Upper lobe of left lung (tissue), 6 donors: ENCODE results near the gene DNAAF8. TPM values are rescaled to one million over a fixed set of nuclear protein-coding genes. Genes with fewer than 3 reads are reported as not detected.

Experiments used
- ATAC-seq, 2 donors: fragments of 200-7000 bp; cut with Tn5 transposase; one replicate each; pipeline ENCODE4 v1.9.1; 2022; ENCODE audit warnings: mild to moderate bottlenecking in 2 of 2, moderate library complexity in 2 of 2; ENCODE audit not compliant: low FRiP score in 2 of 2
- DNase-seq, 2 donors: peaks; one replicate each; pipeline ENCODE4 v3.0.0-alpha.2; 2019 to 2020
- H3K27ac ChIP-seq, 4 donors: fragments of 200-600 bp; sonication (generic); one replicate each; pipeline ENCODE4 v1.5.1; 2016 to 2019
- H3K27me3 ChIP-seq, 4 donors: fragments of 200-600 bp; sonication (generic); one replicate each; pipeline ENCODE4 v1.5.1; 2017 to 2019
- H3K36me3 ChIP-seq, 4 donors: fragments of 200-600 bp; sonication (generic); one replicate each; pipeline ENCODE4 v1.5.1; 2016 to 2019
- H3K4me1 ChIP-seq, 4 donors: fragments of 200-600 bp; sonication (generic); one replicate each; pipeline ENCODE4 v1.5.1; 2018 to 2019
- H3K4me3 ChIP-seq, 4 donors: fragments of 200-600 bp; sonication (generic); one replicate each; pipeline ENCODE4 v1.5.1; 2017 to 2019; ENCODE audit warnings: mild to moderate bottlenecking in 2 of 4, moderate library complexity in 1 of 4
- H3K9me3 ChIP-seq, 4 donors: fragments of 200-600 bp; sonication (generic); one replicate each; pipeline ENCODE4 v1.5.1; 2018 to 2019
- EP300 ChIP-seq, 4 donors: sonication (generic); formaldehyde crosslinking; IDR thresholded peaks; one replicate each; pipeline ENCODE4 v1.5.1; 2017; ENCODE audit warnings: antibody characterized with exemption in 4 of 4, control low read depth in 2 of 4
- POLR2A ChIP-seq, 4 donors: fragments of 450-650 bp; IDR thresholded peaks; one replicate each; pipeline ENCODE4 v1.5.1; 2016 to 2017; ENCODE audit warnings: antibody characterized with exemption in 4 of 4, mild to moderate bottlenecking in 2 of 4
- POLR2AphosphoS5 ChIP-seq, 2 donors: sonication (generic); formaldehyde crosslinking; IDR thresholded peaks; one replicate each; pipeline ENCODE4 v1.5.1; 2017; ENCODE audit warnings: antibody characterized with exemption in 2 of 2
- WGBS, 2 donors: methylation state at CpG; one replicate each; pipeline ENCODE4 v1.1.5; 2017 to 2018; 5-methylcytosine and 5-hydroxymethylcytosine counted together
- total RNA-seq, 6 donors: library from RNA; depleted of rRNA in 4 of 6; stranded (reverse); fragments of >200 nt in 4 of 6; gene quantifications; one replicate each; pipeline versions ENCODE4 v1.1.0 to v1.2.1, GENCODE V29; 2016 to 2021
- TF ChIP-seq, protein P1 (sequence below), 6 experiments: fragments of 450-650 bp in 4 of 6; fragments of 200-600 bp in 2 of 6; sonication (generic) in 2 of 6; IDR thresholded peaks; one replicate each; pipeline ENCODE4 v1.5.1; 2016 to 2019; ENCODE audit warnings: antibody characterized with exemption in 6 of 6
- donor health status: DM: no; HTN: no; CAD: no; lungs with moderate emphysema.
- donor health status: DM: no; HTN: yes; CAD: no; lungs with severe emphysema.

The DNAAF8 gene
- total RNA-seq, 6 donors from 2014 or later = 1.6 to 19.1 (median 4.3) TPM

DNA sequence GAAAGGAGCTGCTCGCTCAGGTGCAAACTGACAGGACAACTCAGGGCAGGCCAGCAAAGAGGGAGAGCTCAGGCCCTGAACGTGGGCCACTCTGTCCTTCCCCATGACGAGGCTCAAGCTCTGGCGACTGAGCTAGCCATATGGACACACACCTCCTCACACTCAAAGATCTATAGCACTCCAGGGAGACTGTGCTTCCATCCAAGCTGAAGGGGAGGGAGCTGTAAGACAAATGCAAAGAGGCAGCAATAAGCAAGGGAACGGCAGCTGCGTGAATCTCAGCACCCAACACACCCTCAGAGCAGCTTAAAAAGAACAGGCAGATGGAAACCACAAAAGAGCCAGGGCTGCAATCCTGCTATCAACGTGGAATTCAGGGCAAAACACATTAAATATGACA is 27.5 kb upstream of the DNAAF8 start:
- DNase-seq (no peak), ATAC-seq (no peak)
- TF ChIP-seq POLR2A (IDR thresholded peaks at IDR 0.05) (no peak), POLR2AphosphoS5 (IDR thresholded peaks at IDR 0.05) (no peak), EP300 (IDR thresholded peaks at IDR 0.05) (no peak)
- TF ChIP-seq, protein P1, sequence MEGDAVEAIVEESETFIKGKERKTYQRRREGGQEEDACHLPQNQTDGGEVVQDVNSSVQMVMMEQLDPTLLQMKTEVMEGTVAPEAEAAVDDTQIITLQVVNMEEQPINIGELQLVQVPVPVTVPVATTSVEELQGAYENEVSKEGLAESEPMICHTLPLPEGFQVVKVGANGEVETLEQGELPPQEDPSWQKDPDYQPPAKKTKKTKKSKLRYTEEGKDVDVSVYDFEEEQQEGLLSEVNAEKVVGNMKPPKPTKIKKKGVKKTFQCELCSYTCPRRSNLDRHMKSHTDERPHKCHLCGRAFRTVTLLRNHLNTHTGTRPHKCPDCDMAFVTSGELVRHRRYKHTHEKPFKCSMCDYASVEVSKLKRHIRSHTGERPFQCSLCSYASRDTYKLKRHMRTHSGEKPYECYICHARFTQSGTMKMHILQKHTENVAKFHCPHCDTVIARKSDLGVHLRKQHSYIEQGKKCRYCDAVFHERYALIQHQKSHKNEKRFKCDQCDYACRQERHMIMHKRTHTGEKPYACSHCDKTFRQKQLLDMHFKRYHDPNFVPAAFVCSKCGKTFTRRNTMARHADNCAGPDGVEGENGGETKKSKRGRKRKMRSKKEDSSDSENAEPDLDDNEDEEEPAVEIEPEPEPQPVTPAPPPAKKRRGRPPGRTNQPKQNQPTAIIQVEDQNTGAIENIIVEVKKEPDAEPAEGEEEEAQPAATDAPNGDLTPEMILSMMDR (IDR thresholded peaks at IDR 0.05) = no peak
- Histone ChIP-seq H3K4me3 (no peak overlapping the region), H3K9me3 (no peaks in the 10 kb centered on the region), H3K27me3 (no peaks in the 10 kb centered on the region), H3K27ac (no peak overlapping the region), H3K4me1 (no peaks in the 10 kb centered on the region), H3K36me3 (peaks cover 0 to 70% (median 38%) of the 10 kb centered on the region in 4 donors)
- WGBS, 2 donors = 92 to 93% methylated on average over 6 to 7 of the region's 7 CpGs

DNA sequence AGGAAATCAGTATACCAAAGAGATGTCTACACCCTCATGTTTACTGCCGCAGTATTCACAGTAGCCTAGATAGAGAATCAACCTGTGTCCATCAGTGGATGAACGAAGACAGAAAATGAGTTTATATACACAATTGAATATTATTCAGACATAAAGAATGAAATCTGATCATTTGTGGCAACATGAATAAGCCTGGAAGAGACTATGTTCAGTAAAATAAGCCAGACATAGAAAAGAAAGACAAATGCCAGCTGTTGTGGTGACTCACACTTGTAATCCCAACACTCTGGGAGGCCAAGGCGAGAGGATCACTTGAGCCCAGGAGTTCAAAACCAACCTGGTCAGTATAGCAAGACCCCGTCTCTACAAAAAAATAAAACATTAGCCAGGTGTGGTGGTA is 24.9 kb upstream of the DNAAF8 start:
- peaks cover 0 to 73% (median 38%) of the 10 kb centered on the region in 4 donors for H3K36me3 ChIP-seq
- TF ChIP-seq POLR2A (IDR thresholded peaks at IDR 0.05) = no peak
- TF ChIP-seq POLR2AphosphoS5 (IDR thresholded peaks at IDR 0.05) = no peak
- TF ChIP-seq, protein P1 (IDR thresholded peaks at IDR 0.05) = no peak

DNA sequence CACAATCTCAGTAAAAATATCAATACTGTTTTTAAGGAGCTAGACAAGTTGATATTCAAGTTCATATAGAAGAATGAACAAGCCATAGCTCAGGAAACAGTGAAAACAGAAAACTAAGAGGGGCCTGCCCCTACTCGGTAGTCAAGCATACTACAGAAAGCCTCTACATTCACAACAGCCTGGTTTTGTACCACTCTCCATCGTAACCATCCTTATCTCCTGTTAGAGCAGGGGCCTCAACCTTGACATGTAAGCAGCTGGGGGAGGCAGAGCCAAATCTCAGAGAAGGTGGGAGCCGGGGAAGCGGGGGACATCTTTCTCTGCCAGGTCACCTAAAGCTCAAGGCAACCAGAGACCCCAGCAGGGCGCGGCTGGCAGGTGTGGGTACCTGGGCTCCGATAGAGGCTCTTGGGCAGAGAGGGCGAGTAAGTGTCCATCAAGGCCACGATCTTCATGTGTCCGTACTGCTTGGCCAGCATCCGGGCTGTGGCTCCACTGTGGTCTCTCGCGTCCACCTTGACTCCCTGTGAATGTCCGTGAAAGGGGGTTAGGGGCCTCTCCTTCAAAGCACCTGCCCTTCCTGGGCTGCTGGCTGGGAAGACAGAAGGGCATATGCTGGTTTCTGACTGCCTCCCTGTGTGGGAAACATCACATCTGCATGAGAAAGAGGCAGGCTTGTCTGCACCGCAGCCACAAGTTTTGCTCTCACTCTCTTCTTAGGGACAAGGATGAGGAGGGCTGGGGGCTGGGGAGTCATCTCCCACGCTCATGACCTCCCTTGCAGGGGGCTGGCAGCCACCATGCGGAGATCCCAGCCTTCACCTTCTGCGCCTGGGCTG is 20.5 kb upstream of the DNAAF8 start:
- Histone ChIP-seq H3K27ac (no peak overlapping the region), H3K4me1 (no peaks in the 10 kb centered on the region), H3K4me3 (no peak overlapping the region), H3K27me3 (no peaks in the 10 kb centered on the region), H3K36me3 (peaks cover 0 to 72% (median 31%) of the 10 kb centered on the region in 4 donors), H3K9me3 (no peaks in the 10 kb centered on the region)
- 86 to 90% methylated on average over 9 to 18 of the region's 18 CpGs for WGBS, 2 donors
- no peak for ATAC-seq
- TF ChIP-seq EP300 (IDR thresholded peaks at IDR 0.05) = no peak
- DNase-seq = no peak

More for the DNA sequence above, 24.9 kb upstream of the DNAAF8 start:
- no peaks in the 10 kb centered on the region for H3K27me3 ChIP-seq
- H3K9me3 ChIP-seq = no peaks in the 10 kb centered on the region
- H3K4me1 ChIP-seq = no peaks in the 10 kb centered on the region
- no peak for DNase-seq
- 95 to 98% methylated on average over 4 of the region's 4 CpGs for WGBS, 2 donors
- no peak for ATAC-seq
- no peak overlapping the region for H3K4me3 ChIP-seq
- no peak overlapping the region for H3K27ac ChIP-seq

DNA sequence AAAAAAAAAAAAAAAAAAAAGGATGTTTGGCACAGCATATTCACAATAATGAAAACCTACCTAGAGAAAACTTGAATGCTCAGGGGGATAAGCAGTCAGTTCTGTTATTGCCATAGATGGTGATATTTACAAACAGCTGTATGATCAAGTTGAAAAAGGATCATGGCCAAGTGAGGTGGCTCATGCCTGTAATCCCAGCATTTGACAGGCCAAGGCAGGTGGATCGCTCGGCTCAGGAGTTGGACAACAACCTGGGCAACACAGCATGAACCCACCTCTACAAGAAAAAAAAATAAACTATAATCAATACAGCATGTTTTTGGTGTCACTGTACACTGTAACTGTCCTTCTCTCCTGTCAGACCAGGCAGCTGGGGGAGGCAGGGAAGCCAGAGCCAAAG is 19.3 kb upstream of the DNAAF8 start:
- Histone ChIP-seq H3K36me3 (peaks cover 0 to 66% (median 29%) of the 10 kb centered on the region in 4 donors), H3K27ac (no peak overlapping the region), H3K27me3 (no peaks in the 10 kb centered on the region), H3K4me3 (no peak overlapping the region), H3K9me3 (no peaks in the 10 kb centered on the region), H3K4me1 (no peaks in the 10 kb centered on the region)
- ATAC-seq = no peak
- WGBS, 2 donors = 96% methylated on average over 2 of the region's 2 CpGs
- DNase-seq = no peak
- TF ChIP-seq POLR2AphosphoS5 (IDR thresholded peaks at IDR 0.05) = no peak

DNA sequence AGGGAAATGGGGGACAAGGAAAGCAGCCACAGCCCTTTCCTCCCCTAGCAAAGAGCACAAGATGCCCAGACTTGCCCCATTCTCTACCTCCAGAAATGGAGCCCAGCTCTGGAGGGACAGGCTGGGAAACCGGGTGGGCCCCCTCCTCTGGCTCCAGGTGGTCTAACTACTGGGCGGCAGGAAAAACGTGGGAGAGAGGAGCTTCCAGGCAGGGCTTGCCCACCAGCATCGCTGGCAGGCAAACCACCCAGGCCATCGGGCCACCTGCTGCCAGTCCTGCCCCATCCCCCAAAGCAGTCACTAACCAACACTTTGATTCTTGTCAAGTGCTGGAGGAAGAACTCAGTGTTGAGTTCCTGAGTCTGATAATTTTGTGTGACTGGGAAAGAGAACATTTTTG is 15.9 kb upstream of the DNAAF8 start:
- H3K4me1 ChIP-seq = no peaks in the 10 kb centered on the region
- ATAC-seq = no peak
- WGBS, 2 donors = 74 to 85% methylated on average over 4 to 5 of the region's 5 CpGs
- no peak overlapping the region for H3K27ac ChIP-seq
- no peak for DNase-seq
- no peak overlapping the region for H3K4me3 ChIP-seq
- no peaks in the 10 kb centered on the region for H3K27me3 ChIP-seq
- TF ChIP-seq POLR2AphosphoS5 (IDR thresholded peaks at IDR 0.05) (no peak), POLR2A (IDR thresholded peaks at IDR 0.05) (no peak), EP300 (IDR thresholded peaks at IDR 0.05) (no peak)
- TF ChIP-seq, protein P1 (IDR thresholded peaks at IDR 0.05) = no peak
- peaks cover 0 to 63% (median 17%) of the 10 kb centered on the region in 4 donors for H3K36me3 ChIP-seq
- H3K9me3 ChIP-seq = no peaks in the 10 kb centered on the region
